ENCODE results near the gene LARP4B.

GRCh38 chr10:807958-808353 lies 123.5 kb downstream of the LARP4B start:
- TF ChIP-seq EZH2 (IDR thresholded peaks at IDR 0.05) (no peak), POLR2AphosphoS5 (IDR thresholded peaks at IDR 0.05; ENCODE audit: borderline replicate concordance, low read depth, low read length) (no peak)
